Raji (cell line): ENCODE measurements around the gene KY.

Experiments
- POLR2A ChIP-seq: IDR thresholded peaks from 2 replicates; pipeline ENCODE4 v1.6.1; 2011; ENCODE audit warnings: low read depth, low read length, control low read depth; ENCODE audit not compliant: insufficient read depth

Gene KY

DNA sequence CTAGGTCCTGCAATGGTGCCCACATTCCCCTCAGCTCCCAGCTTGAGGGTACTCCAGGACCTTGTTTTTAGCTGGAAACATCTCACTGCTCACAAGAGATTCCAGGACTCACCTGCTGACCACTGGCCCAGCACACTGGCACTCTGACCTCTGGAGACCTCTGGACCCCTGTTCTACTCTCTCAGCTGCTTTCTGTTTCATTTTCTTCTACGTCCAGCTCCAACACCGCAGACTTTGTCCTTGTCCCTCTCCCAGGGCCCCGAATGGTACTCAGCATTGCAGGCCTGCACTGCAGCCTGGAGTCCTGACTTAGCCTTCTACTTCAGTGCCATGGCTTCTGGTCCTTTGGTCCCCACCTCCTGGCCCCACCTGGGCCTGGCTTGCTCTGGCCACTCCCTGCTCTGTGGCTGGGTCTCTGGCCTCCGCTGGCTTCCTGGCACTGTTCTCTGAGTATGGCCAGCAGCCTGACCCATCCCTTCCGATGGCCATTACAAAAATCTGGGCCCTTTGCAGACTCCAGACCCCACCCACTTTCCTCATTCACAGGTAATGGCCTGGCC, 27.9 kb downstream of the KY start:
- no peak for TF ChIP-seq POLR2A

DNA sequence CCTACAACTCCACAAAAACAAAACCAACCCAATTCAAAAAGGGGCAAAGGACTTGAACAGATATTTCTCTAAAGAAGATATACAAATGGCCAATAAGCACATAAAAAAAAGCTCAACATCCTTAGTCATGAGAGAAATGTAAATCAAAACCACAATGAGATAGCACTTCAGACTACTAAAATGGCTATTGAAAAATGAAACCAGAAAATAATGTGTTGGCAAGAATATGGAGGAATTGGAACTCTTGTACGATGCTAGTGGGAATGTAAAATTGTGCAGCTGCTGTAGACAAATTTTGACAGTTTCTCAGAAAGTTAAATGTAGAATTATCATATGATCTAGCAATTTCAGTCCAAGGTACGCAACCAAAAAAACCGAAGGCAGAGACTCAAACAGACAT, 29.0 kb downstream of the KY start:
- TF ChIP-seq POLR2A, result no peak

DNA sequence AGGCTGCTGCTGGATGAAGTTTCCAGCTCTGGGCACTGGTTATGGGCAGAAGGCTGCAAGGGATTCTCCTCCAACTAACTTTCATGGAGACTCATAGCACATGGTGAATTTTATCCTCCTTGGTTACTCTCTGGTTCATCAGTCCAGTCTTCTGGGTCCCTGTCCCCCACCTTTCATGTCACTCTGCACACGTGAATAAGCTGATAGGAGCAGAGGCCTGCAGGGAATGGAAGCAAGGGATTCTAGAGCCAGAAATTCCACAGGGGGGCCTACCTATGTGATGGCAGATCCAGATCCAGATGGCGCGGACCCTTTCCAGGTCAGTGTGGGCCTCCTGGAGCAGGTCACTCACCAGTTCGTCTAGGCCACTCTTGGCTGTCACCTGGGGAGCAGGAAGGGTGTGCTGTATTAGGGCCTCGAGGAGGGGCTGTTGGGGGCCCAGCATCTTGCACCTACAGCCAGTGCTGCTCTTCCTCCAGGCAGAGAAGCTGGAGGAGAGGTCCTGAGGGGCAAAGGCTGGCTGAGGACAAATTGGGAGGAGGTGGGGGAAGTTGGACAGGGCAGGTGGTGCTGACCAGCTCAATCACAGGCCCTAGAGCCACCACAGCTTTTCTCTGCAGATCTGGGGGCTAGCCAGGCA, 30.2 kb downstream of the KY start:
- no peak for TF ChIP-seq POLR2A

DNA sequence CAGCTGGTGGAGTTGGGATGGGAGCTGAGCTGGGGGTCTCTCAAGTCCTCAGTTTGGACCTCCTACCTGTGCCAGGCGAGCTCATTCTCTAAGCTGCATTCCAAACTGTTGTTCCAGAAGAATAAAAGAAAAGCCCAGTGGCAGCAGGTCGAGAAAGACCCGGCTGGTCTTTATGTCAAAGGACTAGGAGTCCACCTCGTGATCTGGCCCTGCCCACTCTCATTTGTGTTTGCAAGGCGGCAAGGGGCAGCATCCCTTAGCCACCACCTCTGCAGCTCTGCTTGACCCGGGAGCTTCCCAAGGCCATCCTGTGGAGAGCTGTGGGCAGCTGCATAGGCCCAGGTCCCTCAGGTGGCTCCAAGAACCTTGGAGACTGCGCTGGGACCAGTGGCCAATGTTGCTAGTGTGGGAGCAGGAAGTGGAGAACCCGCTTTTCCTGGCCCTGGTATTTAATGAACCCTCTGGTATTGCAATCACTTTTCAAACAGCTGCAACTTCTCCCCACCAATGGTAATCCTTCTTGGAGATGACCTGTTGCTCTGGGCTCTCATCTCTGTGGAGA, 30.9 kb downstream of the KY start:
- no peak for TF ChIP-seq POLR2A

DNA sequence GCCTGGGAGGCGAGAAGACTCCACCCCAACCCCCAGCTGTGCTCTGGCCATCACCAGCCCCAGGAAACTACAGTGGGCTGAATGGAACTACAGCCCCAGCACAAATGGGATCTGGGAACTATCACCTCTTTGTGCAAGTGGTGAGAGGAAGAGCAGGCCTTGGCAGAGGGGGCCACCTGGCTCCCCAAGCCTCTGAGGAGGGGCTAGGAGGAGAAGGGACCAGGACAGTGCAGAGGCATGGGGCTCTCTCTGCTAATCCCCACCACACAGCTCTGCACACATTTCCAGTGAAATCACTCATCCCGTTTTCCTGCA, 31.6 kb downstream of the KY start:
- TF ChIP-seq POLR2A, result no peak

DNA sequence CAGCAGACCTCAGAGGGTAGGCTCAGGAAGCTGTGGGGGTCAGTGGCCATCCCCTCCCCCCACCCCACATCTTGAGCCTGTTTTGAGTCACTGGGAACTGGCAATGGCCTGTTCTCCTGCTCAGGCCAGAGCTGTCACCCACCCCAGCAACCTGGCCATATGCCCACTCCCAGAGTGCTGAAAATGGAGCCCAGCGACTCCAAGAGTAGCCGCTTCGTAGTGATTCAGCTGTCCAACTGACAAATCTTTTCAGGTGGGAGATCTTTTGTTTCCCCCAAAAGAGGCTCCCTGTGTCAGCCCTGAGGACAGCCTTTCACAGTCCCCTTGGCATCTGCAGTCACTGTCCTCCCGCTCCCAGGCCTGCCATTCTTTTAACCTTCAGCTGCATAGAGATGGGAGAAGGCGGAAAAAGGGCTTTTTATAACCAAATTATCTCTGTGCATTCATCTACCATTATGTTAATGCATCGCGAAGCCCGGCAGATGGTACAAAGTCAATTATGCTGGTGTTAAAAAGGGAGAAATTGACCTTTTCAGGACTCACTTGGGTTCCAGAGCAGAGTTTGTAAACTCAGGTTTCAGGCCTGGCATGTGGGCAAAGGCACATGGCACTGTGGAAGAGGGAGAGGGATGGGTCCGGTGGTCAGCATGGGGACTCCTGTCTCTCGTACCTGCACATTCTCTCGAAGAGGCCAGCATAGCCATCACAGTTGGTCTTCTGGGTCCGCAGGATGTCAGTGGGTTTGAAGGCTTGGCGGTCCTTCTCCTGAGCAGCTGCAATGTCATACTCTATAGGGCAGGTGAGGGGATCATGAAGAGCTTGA, 32.1 kb downstream of the KY start:
- no peak for TF ChIP-seq POLR2A

DNA sequence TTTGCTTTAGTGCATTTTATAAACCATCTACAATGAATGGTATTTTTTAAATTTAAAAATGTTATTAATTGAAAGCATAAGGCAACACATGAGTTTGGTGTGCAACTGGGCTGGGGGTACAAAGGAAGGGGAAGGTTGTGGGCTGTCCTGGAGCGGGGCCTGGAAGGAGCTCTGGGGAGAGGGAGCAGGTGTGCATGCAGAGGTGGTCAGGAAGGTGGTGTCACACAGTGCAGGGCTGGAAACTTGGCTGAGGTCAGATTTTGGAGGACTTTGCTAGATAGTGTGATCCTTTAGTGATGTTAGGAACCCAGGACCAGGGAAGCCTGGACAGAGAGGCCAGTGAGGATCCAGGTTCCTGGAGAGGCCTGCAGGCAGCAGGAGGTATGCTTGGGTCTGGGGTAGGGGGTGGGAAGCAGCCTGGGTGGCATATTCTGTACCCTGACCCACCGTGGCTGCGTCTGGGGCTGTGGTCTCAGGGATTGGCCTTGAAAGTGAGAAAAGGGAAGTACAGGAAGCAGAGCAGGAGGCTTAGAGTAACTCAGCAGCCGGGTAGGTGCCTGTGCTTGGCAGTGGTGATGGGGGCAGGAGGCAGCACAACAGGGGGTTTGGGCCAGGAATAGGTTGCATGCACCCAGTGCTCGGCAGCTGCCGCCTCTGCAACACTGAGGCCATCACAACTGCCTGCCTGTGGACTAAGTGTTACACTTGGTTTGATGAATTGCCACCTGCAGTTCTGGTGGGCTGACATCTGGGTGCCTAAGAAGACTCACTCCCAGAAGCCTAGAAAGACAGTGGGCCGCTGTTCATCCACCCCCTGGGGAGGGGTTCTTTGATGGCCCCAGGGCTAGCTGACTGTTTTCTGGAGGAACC, 33.0 kb downstream of the KY start:
- TF ChIP-seq POLR2A, result no peak

DNA sequence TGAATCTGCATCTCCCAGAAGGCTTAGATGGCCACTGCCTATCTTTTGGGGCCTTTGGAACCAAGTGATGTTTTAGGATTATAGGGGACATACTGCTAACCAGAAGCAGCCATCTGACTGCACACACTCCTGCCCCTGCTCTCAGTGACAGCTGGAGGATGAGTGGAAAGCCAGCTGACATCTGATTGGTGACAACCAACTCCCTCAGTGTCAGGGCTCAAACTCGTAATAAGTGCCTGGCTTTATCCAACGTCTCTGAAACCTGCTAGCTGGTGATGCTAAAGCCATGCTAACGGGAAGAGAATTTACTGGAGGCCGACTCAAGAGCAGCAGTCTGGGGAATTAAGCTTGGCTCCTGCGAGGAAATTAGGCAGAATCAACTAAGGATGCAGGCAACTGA, 35.1 kb downstream of the KY start:
- no peak for TF ChIP-seq POLR2A

DNA sequence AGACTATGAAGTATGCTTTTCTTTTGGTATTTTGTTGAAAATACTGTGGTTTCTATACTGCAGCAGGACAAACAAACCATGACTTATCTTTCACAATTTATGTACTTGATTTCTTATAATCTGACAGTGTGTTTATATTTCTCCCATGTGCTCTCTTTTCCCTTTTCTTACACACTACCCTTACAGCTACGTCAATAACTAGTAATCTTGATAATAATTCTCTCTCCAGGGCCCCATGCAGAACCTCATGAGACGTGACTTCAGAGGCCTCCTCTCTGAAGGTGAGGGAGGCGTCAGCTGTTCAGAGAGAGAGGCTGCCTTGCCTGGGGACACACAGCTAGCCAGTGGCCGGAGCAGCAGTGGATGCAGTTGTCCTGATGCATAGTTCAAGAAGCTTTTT, 35.9 kb downstream of the KY start:
- TF ChIP-seq POLR2A, result no peak

DNA sequence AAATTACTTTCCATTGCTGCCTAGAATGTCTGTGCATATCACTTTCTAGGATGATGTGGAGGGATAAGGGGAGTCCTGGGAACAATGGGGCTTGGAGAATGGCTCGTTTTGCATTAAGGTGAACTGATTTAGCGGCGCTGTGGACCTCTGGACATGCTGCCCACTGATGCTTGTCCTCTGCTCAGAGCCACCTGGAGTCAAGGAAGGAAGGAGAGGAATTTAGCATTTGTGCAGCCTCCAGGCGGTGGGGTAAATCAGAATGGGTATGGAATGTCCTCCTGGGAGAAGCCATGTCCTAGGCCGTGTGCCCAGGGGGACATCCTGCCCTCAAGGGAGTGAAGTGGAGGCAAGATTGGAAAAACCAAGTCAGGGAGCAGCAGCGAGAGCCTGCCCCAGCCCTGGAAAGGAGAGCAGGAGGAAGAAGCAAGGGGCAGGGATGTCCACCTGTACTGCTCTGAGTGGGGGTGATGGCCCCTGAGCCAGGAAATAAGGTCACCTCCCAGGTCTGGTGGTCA, 37.8 kb downstream of the KY start:
- TF ChIP-seq POLR2A, result no peak

DNA sequence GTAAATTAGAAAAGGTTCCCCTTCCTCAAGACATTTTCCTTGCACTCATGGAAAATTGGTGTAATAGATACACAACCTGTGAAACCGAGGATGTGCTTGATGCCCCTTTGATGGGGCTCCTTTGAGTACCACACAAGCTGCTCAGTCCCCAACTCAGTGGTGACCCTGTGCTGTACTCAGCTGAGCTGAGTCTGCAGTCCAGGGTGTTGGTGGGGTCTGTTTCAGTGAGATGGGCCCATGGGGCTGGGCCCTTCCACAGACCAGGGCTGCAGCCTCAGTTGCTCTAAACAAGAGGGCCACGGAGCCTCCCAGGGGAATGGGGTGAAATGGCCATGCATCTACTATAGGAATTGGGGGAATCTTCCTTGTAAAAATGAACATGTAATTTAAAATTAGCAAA, 39.3 kb downstream of the KY start:
- TF ChIP-seq POLR2A, result no peak

DNA sequence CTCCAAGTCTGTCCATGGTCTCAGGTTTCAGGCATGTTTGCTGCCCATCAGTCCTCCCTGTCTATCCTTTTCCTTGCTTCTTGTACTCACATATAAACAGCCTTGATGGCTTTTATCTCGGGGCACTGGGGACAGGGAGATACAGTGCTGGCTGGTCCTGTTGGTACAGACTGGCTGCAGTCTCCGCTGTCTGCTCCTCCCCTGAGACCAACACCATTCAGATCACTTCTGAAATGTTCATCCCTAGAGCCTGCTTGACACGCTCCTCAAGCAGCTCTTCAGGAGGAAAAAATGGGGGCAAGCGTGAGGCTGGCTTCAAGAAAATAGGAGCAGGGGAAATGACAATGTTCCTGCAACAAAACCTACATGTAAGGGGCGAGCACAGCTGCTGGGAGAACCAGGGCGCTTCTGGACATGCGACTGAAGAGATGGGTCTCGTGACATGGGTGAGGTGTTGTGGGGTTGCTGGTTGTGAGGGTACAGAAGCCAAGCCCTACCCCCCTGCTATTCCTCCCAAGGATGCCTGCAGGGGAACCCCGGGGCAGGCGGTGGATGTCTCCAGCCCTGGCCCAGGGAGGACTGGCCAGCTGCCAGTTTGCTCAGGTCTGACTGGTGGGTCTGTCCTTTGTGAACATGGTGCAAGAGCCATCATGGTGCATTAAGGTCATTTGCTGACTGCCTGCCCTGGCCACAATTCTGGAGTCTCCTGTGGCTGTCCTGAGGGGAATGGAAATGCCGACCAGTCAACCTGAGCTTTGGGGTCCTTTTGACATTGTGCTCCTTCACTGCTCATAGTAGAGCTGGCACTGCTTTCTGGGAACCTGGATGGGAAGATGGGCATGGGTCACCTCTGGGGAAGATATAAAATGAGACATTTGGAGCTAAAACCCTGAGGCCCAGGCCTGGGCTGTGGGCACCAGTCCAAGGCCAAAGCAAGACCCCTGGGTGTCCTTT, 40.1 kb downstream of the KY start:
- no peak for TF ChIP-seq POLR2A

DNA sequence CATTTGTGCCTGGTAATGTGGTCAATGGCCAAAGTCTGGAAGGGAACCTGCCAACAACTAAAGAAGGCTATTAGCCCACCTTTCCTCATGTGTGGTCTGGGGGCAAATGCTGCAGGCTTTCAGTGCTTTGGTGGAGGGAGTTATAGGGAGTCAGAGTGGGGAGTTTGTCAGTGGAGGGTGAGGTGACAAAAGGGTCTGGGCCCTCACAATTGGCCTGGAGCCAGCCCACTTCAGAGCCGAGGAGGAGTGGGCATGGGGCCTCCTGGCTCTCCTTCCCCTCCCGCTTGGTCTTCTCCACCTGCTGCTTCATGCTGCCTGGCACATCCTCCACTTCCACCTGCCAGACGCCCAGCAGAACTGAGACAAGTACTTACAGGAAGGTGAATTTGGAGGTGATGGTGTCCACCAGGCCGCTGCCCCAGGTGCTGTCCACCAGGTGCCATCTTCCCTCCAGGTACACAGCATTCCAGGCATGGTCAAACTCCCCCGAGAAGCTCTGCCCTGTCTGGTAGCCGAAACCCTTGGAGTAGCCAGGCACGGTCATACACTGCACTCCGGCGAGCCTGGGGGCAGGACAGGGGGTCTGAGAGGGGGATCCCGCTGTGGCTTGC, 40.9 kb downstream of the KY start:
- no peak for TF ChIP-seq POLR2A

DNA sequence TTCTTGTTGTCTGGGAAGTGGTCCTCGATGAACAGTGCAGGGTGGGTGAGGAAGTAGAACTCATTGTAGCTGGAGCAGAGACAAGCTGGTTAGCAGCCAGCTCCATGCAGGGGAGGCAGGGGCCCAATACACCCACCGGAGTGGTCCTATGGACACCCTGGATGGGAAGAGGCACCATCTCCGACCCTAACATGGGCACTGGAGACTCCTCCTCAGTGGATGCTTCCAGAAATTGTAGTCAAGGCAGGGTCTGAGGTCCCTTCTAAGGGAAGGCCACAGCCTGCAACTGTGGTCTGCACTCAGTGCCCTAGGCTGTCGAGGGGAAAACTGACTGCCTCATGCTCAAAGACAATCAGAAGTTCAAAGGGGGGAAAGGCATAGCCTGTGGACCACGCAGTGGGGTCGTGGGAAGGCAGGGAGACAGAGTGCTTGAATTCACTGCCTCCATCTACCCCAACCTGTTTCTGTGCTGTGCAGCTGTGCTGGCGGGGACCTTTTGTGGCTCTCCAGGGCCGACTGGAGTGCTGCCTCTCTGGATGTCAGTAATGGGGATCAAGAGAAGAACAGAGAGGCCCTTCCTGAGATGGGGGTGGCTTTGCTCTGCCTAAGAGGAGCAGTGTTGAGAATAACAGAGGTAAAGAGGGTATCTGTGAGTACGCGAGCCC, 41.9 kb downstream of the KY start:
- no peak for TF ChIP-seq POLR2A
